ENCODE data around the gene ST7.

DNA sequence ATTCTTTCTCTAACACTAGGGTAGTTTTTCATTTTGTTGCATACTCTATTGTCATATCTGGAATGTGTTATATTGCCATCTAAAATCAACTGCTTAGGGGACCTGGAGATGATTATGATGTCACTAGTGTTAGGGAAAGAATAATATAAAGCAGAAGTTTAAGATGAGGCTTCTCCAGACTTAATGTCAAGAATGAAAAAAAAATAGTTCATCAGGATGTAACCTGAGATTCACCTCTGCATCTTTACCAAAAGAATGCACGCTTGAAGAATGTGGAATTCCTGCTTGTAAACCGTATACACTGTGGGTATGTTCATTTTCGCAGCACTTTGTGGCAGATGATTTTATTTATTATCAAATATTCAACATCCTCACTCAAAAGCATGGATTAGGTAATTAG is 184.6 kb downstream of the ST7 start:
- TF ChIP-seq TARDBP (IDR thresholded peaks at IDR 0.05) (no peak), FOXM1 (IDR thresholded peaks at IDR 0.05; ENCODE audit: borderline replicate concordance) (no peak), SP1 (IDR thresholded peaks at IDR 0.05) (no peak), HDGF (IDR thresholded peaks at IDR 0.05; ENCODE audit: borderline replicate concordance) (no peak), BHLHE40 (IDR thresholded peaks at IDR 0.05; ENCODE audit: borderline replicate concordance) (no peak), SUZ12 (IDR thresholded peaks at IDR 0.05) (no peak), ZNF384 (IDR thresholded peaks at IDR 0.05) (no peak), FOXA1 (IDR thresholded peaks at IDR 0.05) (no peak)

All from HEK293T (cell line).